Measurements from ENCODE around the gene DPP7.

The DPP7 gene

DNA sequence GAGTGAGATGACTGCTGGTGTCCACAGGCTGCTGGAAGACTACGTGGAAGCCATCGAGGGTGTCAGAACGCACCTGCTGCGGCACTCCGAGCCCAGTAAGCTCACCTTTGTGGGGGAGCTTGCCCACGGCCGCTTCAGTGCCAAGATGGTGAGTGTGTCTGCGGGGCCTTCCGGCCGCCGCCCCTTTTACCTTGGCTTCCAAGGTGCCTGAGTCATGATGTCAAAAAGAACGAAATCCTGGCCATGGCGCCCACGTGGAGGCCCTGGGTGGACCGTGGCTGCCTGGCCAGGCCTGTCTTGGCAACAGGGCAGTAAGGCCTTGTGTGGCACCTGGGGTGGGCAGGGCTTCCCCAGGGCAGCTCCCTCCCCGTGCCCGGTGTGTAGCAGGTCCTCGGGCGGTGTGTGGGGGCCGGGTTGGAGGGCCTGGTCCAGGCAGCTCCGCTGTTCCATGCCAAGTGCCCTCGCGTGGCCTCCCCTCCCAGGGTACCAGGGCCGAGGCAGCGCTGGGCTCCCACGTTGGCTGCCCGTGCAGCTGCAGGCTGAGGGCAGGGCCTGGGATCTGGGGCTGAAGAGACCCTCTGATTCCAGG is 7.8 kb downstream of the DPP7 start:
- H3K9me3 Mint-ChIP-seq, result no peaks in the 10 kb centered on the region
- no peak overlapping the region for H3K27ac Mint-ChIP-seq
- H3K36me3 Mint-ChIP-seq, result peaks cover 8% of the 10 kb centered on the region
- no peaks in the 10 kb centered on the region for H3K27me3 Mint-ChIP-seq
- H3K4me1 Mint-ChIP-seq, result no peaks in the 10 kb centered on the region
- no peak overlapping the region for H3K4me3 Mint-ChIP-seq
- no peak for DNase-seq
- CTCF ChIA-PET, result no interaction called here

DNA sequence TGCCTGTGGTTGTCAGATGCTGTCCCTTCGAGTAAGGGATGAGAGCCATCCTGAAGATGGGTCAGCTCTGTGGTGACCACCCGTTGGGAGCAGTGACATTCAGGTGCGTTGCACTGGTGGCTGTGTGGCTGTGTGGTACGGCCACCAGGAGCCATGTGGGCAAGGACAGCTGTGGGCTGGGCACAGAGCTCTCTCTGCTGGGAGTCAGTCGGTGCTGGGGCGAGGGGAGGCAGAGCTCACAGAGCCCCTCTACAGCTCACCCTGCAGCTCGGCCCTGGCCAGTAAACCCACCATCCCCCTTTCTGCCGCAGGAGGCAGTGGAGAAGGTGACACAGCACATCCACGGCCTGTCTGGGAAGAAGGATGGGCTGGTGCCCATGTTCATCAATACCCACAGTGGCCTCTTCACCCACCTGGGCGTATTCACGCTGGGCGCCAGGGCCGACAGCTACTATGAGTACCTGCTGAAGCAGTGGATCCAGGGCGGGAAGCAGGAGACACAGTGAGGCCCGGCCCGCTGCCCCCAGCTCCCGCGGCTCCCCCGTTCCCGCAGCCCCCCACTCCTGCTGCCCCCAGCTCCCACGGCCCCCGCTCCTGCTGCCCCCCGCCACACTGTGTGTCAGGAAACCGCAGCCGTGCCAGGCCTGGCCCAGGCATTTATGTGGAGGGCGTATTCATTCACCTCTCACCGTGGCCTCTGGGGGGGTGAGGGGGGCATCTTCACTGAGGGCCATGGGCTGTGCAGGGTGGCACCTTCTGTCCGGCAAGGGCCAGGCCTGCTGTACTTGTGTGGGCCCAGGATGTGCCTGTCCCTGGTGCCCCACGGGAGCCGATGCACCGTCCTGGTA is 8.5 kb downstream of the DPP7 start:
- no peak overlapping the region for H3K4me3 Mint-ChIP-seq
- H3K4me1 Mint-ChIP-seq, result no peaks in the 10 kb centered on the region
- H3K9me3 Mint-ChIP-seq, result no peaks in the 10 kb centered on the region
- CTCF ChIA-PET, result interaction anchor here (1.2 kb wide), 1 partner anchor 135 kb away, joined by 3 read pairs; the partner anchor contains the start of gene TUBB4B
- H3K36me3 Mint-ChIP-seq, result peaks cover 8% of the 10 kb centered on the region
- no peak for DNase-seq
- H3K27me3 Mint-ChIP-seq, result no peaks in the 10 kb centered on the region
- no peak overlapping the region for H3K27ac Mint-ChIP-seq

DNA sequence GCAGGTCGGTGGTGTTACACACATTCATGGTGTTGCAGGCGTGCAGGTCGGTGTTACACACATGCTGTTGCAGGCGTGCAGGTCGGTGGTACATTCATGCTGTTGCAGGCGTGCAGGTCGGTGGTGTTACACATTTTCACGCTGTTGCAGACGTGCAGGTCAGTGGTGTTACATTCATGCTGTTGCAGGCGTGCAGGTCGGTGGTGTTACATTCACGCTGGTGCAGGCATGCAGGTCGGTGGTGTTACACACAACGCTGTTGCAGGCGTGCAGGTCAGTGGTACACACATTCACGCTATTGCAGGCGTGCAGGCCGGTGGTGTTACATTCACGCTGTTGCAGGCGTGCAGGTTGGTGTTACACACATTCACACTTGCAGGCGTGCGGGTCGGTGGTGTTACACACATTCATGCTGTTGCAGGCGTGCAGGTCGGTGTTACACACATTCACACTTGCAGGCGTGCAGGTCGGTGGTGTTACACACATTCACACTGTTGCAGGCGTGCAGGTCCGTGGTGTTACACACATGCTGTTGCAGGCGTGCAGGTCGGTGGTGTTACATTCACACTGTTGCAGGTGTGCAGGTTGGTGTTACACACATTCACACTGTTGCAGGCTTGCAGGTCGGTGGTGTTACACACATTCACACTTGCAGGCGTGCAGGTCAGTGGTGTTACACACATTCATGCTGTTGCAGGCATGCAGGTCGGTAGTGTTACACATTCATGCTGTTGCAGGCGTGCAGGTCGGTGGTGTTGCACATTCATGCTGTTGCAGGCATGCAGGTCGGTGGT is 11.1 kb downstream of the DPP7 start:
- CTCF ChIA-PET, result no interaction called here
- no peak overlapping the region for H3K27ac Mint-ChIP-seq
- no peak for DNase-seq

DNA sequence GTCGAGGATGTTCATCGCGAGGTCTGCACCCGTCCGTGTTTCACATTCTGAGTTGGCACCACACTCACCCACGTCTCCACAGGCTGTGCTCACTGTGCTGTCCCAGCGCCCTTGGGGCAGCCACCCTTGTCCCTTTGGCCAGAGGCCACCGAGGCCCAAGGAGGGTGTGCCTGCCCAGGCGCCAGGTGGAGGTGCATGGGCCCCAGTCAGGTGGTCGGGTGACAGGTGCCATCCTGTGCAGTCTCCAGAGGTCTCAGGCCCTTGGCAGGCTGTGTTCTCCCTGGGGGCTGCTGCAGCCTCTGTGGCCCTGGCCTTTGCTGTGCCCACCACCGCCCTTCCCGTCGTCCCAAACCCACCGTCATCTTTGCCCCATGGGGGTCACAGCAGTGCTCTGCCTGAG is 15.3 kb downstream of the DPP7 start:
- Mint-ChIP-seq H3K4me3 (no peak overlapping the region), H3K36me3 (peaks cover 25% of the 10 kb centered on the region), H3K27ac (no peak overlapping the region), H3K27me3 (no peaks in the 10 kb centered on the region), H3K4me1 (peaks cover 19% of the 10 kb centered on the region), H3K9me3 (no peaks in the 10 kb centered on the region)
- DNase-seq, result no peak
- CTCF ChIA-PET, result interaction anchor here (0.7 kb wide), 1 partner anchor 31 kb away, joined by 3 read pairs; no protein-coding TSS in a partner anchor

More for the DNA sequence above, 11.1 kb downstream of the DPP7 start:
- no peak overlapping the region for H3K4me3 Mint-ChIP-seq
- H3K4me1 Mint-ChIP-seq, result no peaks in the 10 kb centered on the region
- no peaks in the 10 kb centered on the region for H3K27me3 Mint-ChIP-seq
- no peaks in the 10 kb centered on the region for H3K9me3 Mint-ChIP-seq
- peaks cover 17% of the 10 kb centered on the region for H3K36me3 Mint-ChIP-seq

DNA sequence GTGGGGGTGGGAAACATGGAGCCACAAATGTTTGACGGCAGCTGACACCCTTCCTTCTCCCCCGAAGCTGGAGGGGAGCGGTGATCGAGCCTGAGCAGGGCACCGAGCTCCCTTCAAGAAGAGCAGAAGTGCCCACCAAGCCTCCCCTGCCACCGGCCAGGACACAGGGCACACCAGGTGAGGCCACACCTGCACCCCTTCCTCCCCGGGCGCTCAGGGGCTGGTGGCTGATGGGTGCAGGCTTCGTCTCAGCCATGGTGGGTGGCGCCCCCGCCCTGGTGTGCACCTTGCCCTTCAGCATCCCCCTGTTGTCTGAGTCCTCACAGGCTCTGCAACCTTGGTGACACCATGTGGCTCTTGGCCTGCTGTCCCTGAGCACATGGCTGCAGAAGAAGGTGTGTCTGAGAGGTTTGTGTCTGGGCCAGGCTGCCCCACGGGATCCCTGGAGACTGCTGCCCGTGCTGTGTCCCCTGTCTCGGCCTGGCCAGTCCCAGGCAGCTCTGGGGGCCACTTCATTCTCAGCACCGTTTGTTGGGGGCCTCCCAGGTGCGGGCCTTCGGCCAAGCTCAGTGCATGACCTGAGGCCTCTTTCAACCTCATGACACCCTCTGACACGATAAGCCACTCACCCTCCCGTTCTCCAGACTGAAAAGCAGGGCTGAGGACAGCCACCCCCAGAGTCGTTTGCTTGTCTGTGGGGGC is 16.6 kb downstream of the DPP7 start:
- Mint-ChIP-seq H3K9me3 (no peaks in the 10 kb centered on the region), H3K36me3 (peaks cover 28% of the 10 kb centered on the region), H3K27me3 (no peaks in the 10 kb centered on the region), H3K4me1 (peaks cover 20% of the 10 kb centered on the region), H3K27ac (no peak overlapping the region), H3K4me3 (no peak overlapping the region)
- CTCF ChIA-PET, result interaction anchor here (0.6 to 3.5 kb wide), 3 partner anchors 27 to 329 kb away, joined by 3 to 27 read pairs (median 3); partner anchors contain the start of gene SAPCD2
- DNase-seq, result no peak

DNA sequence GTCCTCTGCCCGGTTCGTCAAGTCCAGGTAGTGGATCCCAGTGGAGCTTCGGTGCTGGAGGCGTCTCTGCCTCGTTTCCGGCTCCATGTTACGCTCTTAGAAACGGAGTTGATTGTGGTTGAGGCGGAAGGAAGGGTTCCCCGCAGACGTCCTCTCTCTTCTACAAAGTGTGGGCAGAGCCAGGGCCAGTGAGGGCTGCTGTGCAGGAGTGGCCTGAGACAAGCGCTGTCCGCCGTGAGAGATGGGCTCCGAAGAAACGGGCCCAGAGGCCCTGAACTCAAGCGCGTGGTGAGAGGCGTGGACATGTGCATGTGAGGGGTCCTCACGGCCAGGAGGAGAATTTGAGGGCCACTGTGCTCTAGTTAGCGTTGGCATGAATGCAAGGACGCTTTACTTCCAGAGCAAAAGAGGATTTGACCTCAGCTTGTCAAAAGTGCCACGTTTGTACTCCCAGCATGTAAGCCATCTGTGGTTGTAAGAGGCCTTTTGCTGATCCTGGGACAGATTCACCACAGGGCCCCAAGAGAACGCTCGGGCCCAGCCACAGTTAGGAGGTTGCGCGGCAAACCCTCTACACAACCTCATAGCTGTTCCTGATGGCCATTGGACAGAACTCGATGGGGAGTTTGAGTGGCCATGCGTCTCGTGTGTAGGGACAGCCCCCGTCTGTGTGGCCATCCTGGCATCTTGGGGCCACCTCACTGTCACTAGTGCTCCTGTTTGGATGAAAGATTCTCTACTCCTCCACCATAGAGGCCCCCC is 17.6 kb downstream of the DPP7 start:
- H3K27ac Mint-ChIP-seq, result peak overlapping the region; percentile 98
- CTCF ChIA-PET, result interaction anchor here (0.9 to 3.5 kb wide), 4 partner anchors 8 to 50 kb away, joined by 3 to 27 read pairs (median 5); partner anchors contain the start of gene SAPCD2
- peaks cover 35% of the 10 kb centered on the region for H3K36me3 Mint-ChIP-seq
- H3K4me3 Mint-ChIP-seq, result peak overlapping the region; percentile 72
- DNase-seq, result no peak
- peaks cover 20% of the 10 kb centered on the region for H3K4me1 Mint-ChIP-seq
- no peaks in the 10 kb centered on the region for H3K9me3 Mint-ChIP-seq
- H3K27me3 Mint-ChIP-seq, result no peaks in the 10 kb centered on the region

DNA sequence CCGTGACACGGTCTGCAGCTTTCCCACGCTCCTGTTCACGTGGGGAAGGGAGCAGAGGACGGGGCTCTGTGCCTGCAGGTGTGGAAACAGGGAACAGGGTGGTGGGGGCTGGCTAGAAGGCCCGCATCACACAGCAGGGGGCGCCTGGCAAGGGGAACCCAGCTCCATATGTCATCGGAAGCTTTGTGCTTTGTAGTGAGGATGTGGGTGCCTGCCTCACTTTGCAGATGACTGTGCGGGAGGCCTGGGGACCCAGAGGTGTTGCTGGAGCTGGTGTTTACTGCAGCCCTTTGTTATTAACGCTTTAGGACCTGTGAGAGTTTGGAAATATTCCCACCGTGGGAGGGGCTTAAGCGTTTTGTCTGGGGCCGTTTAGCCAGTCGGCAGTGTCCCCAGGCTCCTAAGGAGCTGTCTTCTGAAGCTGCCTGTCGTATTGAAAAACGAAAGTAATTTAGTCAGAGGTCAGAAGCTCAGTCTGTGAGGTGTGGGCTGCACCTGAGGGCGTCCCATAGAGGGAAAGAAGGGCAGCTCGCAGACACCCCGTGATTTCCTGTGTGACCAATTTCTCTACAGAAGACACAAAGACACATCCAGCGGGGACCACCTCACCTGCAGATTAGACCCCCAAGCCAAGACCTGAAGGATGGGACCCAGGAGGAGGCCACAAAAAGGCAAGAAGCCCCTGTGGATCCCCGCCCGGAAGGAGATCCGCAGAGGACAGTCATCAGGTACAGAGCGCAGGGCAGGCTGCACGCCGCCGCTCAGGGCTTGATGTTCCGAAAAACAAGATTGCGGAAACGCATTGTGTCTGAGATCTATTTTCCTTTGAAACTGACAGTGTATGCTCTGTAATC is 18.6 kb downstream of the DPP7 start:
- peak; percentile 93 for DNase-seq
- peaks cover 39% of the 10 kb centered on the region for H3K36me3 Mint-ChIP-seq
- CTCF ChIA-PET, result interaction anchor here (0.6 to 3.5 kb wide), 16 partner anchors 9 to 330 kb away, joined by 3 to 27 read pairs (median 4); partner anchors contain the start of genes CYSRT1, DPP7, MAN1B1 and RNF208

DNA sequence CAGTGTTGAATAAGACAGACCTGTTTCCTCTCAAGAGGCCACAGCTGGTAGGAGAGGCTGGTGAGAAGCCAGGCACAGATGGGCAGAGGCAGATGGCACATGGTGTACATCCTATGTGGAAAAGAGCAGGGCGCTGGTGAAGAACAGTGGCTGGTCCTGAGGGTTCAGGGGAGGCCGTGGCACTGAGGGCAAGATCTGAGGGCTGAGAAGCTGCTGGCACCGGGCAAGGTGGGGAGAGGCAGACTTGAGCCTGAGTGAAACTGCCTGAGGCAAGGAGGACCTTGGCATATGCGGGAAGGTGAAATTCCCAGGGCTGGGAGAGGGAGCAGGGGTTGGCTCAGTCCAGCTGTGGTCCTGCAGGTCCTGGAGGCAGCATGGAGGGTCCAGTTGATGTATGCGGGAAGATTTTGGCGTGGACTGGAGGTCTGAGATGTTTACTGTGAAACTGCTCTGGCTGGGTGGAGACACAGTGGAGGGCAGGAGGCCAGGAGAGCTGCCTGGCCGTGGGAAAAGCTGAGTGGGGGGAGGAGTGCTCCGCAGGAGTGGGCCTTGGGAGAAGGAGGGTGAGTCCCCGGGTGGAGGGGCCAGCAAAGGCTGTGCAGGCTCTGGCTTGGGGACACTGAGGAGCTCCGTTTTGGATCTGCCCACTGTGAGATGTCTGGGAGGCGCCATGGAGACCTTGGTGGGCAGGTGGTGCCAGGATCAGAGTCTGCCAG is 25.1 kb downstream of the DPP7 start:
- no peak overlapping the region for H3K4me3 Mint-ChIP-seq
- H3K27ac Mint-ChIP-seq, result no peak overlapping the region
- DNase-seq, result no peak
- peaks cover 27% of the 10 kb centered on the region for H3K36me3 Mint-ChIP-seq
- CTCF ChIA-PET, result interaction anchor here (0.8 to 3.6 kb wide), 2 partner anchors 21 to 147 kb away, joined by 4 to 13 read pairs; no protein-coding TSS in a partner anchor
- peaks cover 44% of the 10 kb centered on the region for H3K4me1 Mint-ChIP-seq
- H3K27me3 Mint-ChIP-seq, result no peaks in the 10 kb centered on the region
- no peaks in the 10 kb centered on the region for H3K9me3 Mint-ChIP-seq

More for the DNA sequence above, 18.6 kb downstream of the DPP7 start:
- Mint-ChIP-seq H3K27me3 (no peaks in the 10 kb centered on the region), H3K4me1 (peaks cover 23% of the 10 kb centered on the region), H3K27ac (peak overlapping the region; percentile 98), H3K9me3 (no peaks in the 10 kb centered on the region), H3K4me3 (peak overlapping the region; percentile 72)

DNA sequence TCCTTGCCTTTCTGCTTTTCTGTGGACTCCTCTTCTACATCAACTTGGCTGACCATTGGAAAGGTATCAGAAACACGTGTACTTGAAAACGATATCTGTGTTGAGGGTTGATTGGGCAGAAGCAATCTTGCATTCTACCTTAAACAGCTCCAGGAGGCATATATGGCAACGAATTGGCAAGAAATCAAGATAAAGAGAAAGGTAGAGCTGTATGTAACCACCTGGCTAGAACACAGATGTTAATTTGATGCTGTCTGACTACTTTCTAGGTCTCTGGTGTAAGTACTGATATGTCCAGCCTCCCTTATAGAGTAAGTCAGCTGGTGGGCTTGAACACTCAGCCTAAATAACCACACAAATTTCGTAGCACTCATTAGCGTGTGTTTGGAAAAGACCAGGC is 26.4 kb downstream of the DPP7 start:
- peak overlapping the region; percentile 89 for H3K4me3 Mint-ChIP-seq
- DNase-seq, result no peak
- no peaks in the 10 kb centered on the region for H3K27me3 Mint-ChIP-seq
- CTCF ChIA-PET, result interaction anchor here (0.6 to 3.1 kb wide), 3 partner anchors 19 to 550 kb away, joined by 3 to 11 read pairs (median 3); partner anchors contain the start of gene NPDC1
- H3K9me3 Mint-ChIP-seq, result no peaks in the 10 kb centered on the region
- H3K27ac Mint-ChIP-seq, result peak overlapping the region; percentile 92
- peaks cover 34% of the 10 kb centered on the region for H3K36me3 Mint-ChIP-seq
- peaks cover 44% of the 10 kb centered on the region for H3K4me1 Mint-ChIP-seq

DNA sequence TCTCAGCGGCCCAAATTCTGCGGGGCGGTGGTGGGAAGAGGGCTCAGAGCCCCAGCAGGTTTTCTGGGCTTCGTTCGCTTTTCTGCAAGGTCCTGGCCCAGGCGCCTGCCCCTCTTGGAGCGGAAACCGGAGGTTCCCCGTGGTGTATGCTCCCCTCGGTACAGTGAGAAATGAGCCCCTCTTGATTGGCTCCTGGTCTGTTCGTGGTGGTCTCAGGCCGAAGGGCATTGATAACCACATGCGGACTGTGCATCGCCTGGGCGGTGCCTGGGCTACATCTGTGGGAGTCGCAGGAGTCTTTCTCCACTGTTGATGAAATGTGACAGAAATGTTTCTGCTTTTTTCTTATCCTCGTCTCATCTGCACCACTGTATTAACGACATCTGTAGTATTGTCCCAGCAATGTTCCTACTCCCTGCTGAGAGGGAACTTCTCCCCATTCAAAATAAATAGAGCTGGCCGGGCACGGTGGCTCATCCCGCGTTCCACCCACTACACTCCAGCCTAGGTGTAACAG is 27.1 kb downstream of the DPP7 start:
- Mint-ChIP-seq H3K9me3 (no peaks in the 10 kb centered on the region), H3K27me3 (no peaks in the 10 kb centered on the region), H3K4me1 (peaks cover 44% of the 10 kb centered on the region), H3K36me3 (peaks cover 31% of the 10 kb centered on the region), H3K4me3 (peak overlapping the region; percentile 89), H3K27ac (peak overlapping the region; percentile 92)
- no peak for DNase-seq
- CTCF ChIA-PET, result interaction anchor here (1.0 to 3.1 kb wide), 6 partner anchors 8 to 58 kb away, joined by 3 to 11 read pairs (median 8); partner anchors contain the start of gene NPDC1

DNA sequence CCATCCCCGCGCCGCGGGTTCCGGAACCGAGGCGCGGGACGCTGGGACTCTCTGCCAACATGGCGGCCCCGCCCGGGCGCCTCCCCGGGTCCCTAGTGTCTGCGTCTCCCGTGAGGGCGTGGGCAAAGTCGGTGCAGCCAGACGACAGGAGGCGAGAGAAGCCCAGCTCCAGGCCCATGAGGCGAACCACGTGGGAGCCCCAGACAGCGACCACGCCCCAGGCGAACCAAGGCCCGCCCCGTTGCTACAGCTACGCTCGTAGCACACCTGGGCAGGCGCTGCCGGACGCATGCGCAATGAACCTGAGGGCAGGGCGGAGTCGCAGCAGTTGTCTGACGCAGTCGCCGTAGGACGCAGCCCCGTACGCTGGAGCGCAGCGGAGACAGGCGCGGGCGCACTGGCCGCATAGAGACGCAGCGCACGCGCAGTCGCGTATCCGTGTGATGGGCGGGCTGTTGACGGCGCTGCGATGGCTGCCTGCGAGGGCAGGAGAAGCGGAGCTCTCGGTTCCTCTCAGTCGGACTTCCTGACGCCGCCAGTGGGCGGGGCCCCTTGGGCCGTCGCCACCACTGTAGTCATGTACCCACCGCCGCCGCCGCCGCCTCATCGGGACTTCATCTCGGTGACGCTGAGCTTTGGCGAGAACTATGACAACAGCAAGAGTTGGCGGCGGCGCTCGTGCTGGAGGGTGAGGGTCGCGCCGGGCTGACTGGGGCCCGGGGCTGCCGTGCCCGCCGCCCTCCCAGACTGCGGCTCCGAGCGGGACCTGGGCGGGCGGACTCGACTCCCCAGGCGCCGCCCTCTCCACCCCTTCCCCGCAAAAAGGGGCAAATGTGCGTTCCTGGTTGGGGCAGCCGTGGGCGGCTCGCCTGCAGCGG is 27.8 kb downstream of the DPP7 start, which contains the start of gene MAN1B1:
Gene MAN1B1 (plus strand): TSS at position 455 of the 878 bp plus-strand sequence. CDS start 15 bp downstream, at position 470.
- H3K36me3 Mint-ChIP-seq, result peaks cover 35% of the 10 kb centered on the region
- peaks cover 44% of the 10 kb centered on the region for H3K4me1 Mint-ChIP-seq
- H3K27me3 Mint-ChIP-seq, result no peaks in the 10 kb centered on the region
- DNase-seq, result peak; percentile 100
- CTCF ChIA-PET, result interaction anchor here (0.7 to 3.1 kb wide), 10 partner anchors 9 to 57 kb away, joined by 3 to 11 read pairs (median 4); partner anchors contain the start of genes NPDC1, SAPCD2 and UAP1L1
- no peaks in the 10 kb centered on the region for H3K9me3 Mint-ChIP-seq
- peak within 1 kb of the TSS; percentile 96 for H3K27ac Mint-ChIP-seq
- H3K4me3 Mint-ChIP-seq, result peak within 1 kb of the TSS; percentile 92

Data from activated naive CD4-positive, alpha-beta T cell treated with anti-CD3 and anti-CD28 coated beads, Interleukin-2, amount 10 ng/mL, durations not matched to agents 7 days and 5 days (primary cell).